Liver (tissue), 9 donors: ENCODE data around the gene ATP5F1D. TPM values are rescaled to one million over a fixed set of nuclear protein-coding genes. Genes with fewer than 3 reads are reported as not detected.

Experiments used
- DNase-seq: peaks from one replicate; pipeline ENCODE4 v3.0.0-alpha.2; 2017; ENCODE audit warnings: low spot score
- H3K27ac ChIP-seq, 2 donors: one replicate each; pipeline ENCODE4 v1.7.0; 2013; ENCODE audit warnings: inconsistent platforms in 2 of 2, low read length in 2 of 2, control low read depth in 1 of 2, low read depth in 1 of 2, mild to moderate bottlenecking in 1 of 2
- H3K27me3 ChIP-seq, 4 donors: one replicate each; pipeline versions ENCODE4 v1.6.1 to v1.7.0; 2013; ENCODE audit warnings: low read length in 3 of 4, inconsistent platforms in 1 of 4, mild to moderate bottlenecking in 1 of 4, moderate library complexity in 1 of 4; ENCODE audit not compliant: control insufficient read depth in 4 of 4, insufficient read depth in 4 of 4
- H3K36me3 ChIP-seq, 4 donors: one replicate each; pipeline versions ENCODE4 v1.6.1 to v1.7.0; 2013; ENCODE audit warnings: low read length in 3 of 4, mild to moderate bottlenecking in 3 of 4, low read depth in 1 of 4, moderate library complexity in 1 of 4; ENCODE audit not compliant: control insufficient read depth in 4 of 4, insufficient read depth in 3 of 4
- H3K4me1 ChIP-seq, 4 donors: one replicate each; pipeline versions ENCODE4 v1.6.1 to v1.7.0; 2013; ENCODE audit warnings: low read length in 3 of 4, mild to moderate bottlenecking in 3 of 4, moderate library complexity in 1 of 4; ENCODE audit not compliant: control insufficient read depth in 4 of 4, insufficient read depth in 4 of 4
- H3K4me3 ChIP-seq, 3 donors: one replicate each; pipeline versions ENCODE4 v1.6.1 to v1.7.0; 2013; ENCODE audit warnings: low read length in 3 of 3, control low read depth in 1 of 3, low read depth in 1 of 3, mild to moderate bottlenecking in 1 of 3
- H3K9ac ChIP-seq, 2 donors: one replicate each; pipeline ENCODE4 v1.7.0; 2013; ENCODE audit warnings: low read length in 2 of 2, mild to moderate bottlenecking in 2 of 2, moderate library complexity in 2 of 2, control low read depth in 1 of 2, low read depth in 1 of 2
- H3K9me3 ChIP-seq, 4 donors: one replicate each; pipeline versions ENCODE4 v1.6.1 to v1.7.0; 2013; ENCODE audit warnings: low read length in 3 of 4; ENCODE audit not compliant: control insufficient read depth in 4 of 4
- ATF3 ChIP-seq: IDR thresholded peaks from 2 replicates; pipeline ENCODE4 v1.6.1; 2016; ENCODE audit warnings: antibody characterized with exemption
- CTCF ChIP-seq: fragments of 150-350 bp; IDR thresholded peaks from 2 replicates; pipeline ENCODE4 v1.5.1; 2017; ENCODE audit warnings: improper control_type of control experiment, low read depth, low read length; ENCODE audit not compliant: missing input control
- EGR1 ChIP-seq, 2 donors: IDR thresholded peaks; 2 replicates each; pipeline ENCODE4 v1.6.1; 2016 to 2018; ENCODE audit warnings: antibody characterized with exemption in 2 of 2, low read depth in 2 of 2
- FOXA1 ChIP-seq: IDR thresholded peaks from 2 replicates; pipeline ENCODE4 v1.6.1; 2016; ENCODE audit warnings: antibody characterized with exemption
- FOXA2 ChIP-seq: IDR thresholded peaks from 2 replicates; pipeline ENCODE4 v1.6.1; 2016; ENCODE audit warnings: antibody characterized with exemption
- GABPA ChIP-seq, 2 donors: IDR thresholded peaks in 1 of 2; conservative IDR thresholded peaks in 1 of 2; 2 replicates each; pipeline ENCODE4 v1.6.1; 2016; ENCODE audit warnings: antibody characterized with exemption in 2 of 2, mild to moderate bottlenecking in 1 of 2, moderate library complexity in 1 of 2
- HNF4A ChIP-seq, 2 donors: conservative IDR thresholded peaks; 2 replicates each; pipeline ENCODE4 v1.6.1; 2016; ENCODE audit warnings: antibody characterized with exemption in 2 of 2, mild to moderate bottlenecking in 2 of 2
- HNF4G ChIP-seq: IDR thresholded peaks from 2 replicates; pipeline ENCODE4 v1.6.1; 2016; ENCODE audit warnings: antibody characterized with exemption
- JUND ChIP-seq, 2 donors: IDR thresholded peaks; 2 replicates each; pipeline ENCODE4 v1.6.1; 2016; ENCODE audit warnings: antibody characterized with exemption in 2 of 2
- MAX ChIP-seq: IDR thresholded peaks from 2 replicates; pipeline ENCODE4 v1.6.1; 2016; ENCODE audit warnings: antibody characterized with exemption
- NR2F2 ChIP-seq: IDR thresholded peaks from 2 replicates; pipeline ENCODE4 v1.6.1; 2016; ENCODE audit warnings: antibody characterized with exemption
- RAD21 ChIP-seq, 2 donors: IDR thresholded peaks; 2 replicates each; pipeline ENCODE4 v1.6.1; 2016; ENCODE audit warnings: antibody characterized with exemption in 2 of 2, mild to moderate bottlenecking in 2 of 2
- REST ChIP-seq: IDR thresholded peaks from 2 replicates; pipeline ENCODE4 v1.6.1; 2016; ENCODE audit warnings: antibody characterized with exemption, mild to moderate bottlenecking
- RXRA ChIP-seq, 2 donors: IDR thresholded peaks; 2 replicates each; pipeline ENCODE4 v1.6.1; 2017 to 2018; ENCODE audit warnings: antibody characterized with exemption in 2 of 2, mild to moderate bottlenecking in 1 of 2
- SP1 ChIP-seq: IDR thresholded peaks from 2 replicates; pipeline ENCODE4 v1.6.1; 2018; ENCODE audit warnings: antibody characterized with exemption, mild to moderate bottlenecking
- TAF1 ChIP-seq: conservative IDR thresholded peaks from 2 replicates; pipeline ENCODE4 v1.6.1; 2016; ENCODE audit warnings: antibody characterized with exemption, mild to moderate bottlenecking
- YY1 ChIP-seq: IDR thresholded peaks from 2 replicates; pipeline ENCODE4 v1.6.1; 2016; ENCODE audit warnings: antibody characterized with exemption, mild to moderate bottlenecking
- ZBTB33 ChIP-seq: IDR thresholded peaks from 2 replicates; pipeline ENCODE4 v1.6.1; 2016; ENCODE audit warnings: antibody characterized with exemption
- WGBS: extraction: QIAGEN DNeasy Blood & Tissue Kit; methylation state at CpG from one replicate; pipeline ENCODE4 v1.1.7; 2013; 5-methylcytosine and 5-hydroxymethylcytosine counted together
- polyA plus RNA-seq, 2 donors: library from polyadenylated mRNA; stranded (reverse) in 1 of 2; unstranded in 1 of 2; fragments of 200-250 nt in 1 of 2; fragments of >200 nt in 1 of 2; fragmentation: Nextera tagmentation in 1 of 2; extraction: Ambion mirVana in 1 of 2; gene quantifications; one replicate each; pipeline versions ENCODE4 v1.2.1 to v1.2.3, GENCODE V29; 2013 to 2015
- total RNA-seq, 2 donors: library from RNA; depleted of rRNA; stranded (reverse); fragments of >200 nt; gene quantifications; one replicate each; pipeline ENCODE4 v1.2.3, GENCODE V29; 2014
- donor health status: healthy.
- donor health status: healthy.
- donor health status: healthy.
- donor health status: healthy.
- donor health status: healthy.

Gene ATP5F1D
- total and polyA plus RNA-seq, 4 donors: 20.2 to 315 (median 145) TPM

- TF ChIP-seq FOXA2 (no peak), ATF3 (no peak)
Measured at GRCh38 chr19:1289686-1290025, 48.1 kb downstream of the ATP5F1D start (continued).

GRCh38 chr19:1290196-1290702 lies 48.7 kb downstream of the ATP5F1D start:
- WGBS: 89% methylated on average over 24 of the region's 24 CpGs
- Histone ChIP-seq H3K9me3 (no peaks in the 10 kb centered on the region), H3K4me1 (peaks cover 20 to 60% (median 29%) of the 10 kb centered on the region in 4 donors), H3K27ac (no peak overlapping the region), H3K9ac (no peak overlapping the region), H3K27me3 (no peaks in the 10 kb centered on the region), H3K4me3 (no peak overlapping the region), H3K36me3 (no peaks in the 10 kb centered on the region)
- DNase-seq: no peak
- TF ChIP-seq REST (no peak), GABPA (IDR thresholded peaks at IDR 0.05 in 1 of 2, conservative IDR thresholded peaks at IDR 0.05 in 1 of 2) (no peak), FOXA2 (no peak), ATF3 (no peak), HNF4G (no peak), RAD21 (IDR thresholded peaks at IDR 0.05) (no peak), RXRA (IDR thresholded peaks at IDR 0.05) (no peak), FOXA1 (no peak), SP1 (no peak), MAX (no peak), TAF1 (no peak), YY1 (no peak), JUND (IDR thresholded peaks at IDR 0.05) (no peak), NR2F2 (no peak), CTCF (no peak), EGR1 (IDR thresholded peaks at IDR 0.05; ENCODE audit: low read depth in 2 of 2) (no peak), HNF4A (conservative IDR thresholded peaks at IDR 0.05) (no peak), ZBTB33 (no peak)
